Left kidney (tissue), 2 donors: ENCODE data around the gene RETN. TPM values are rescaled to one million over a fixed set of nuclear protein-coding genes. Genes with fewer than 3 reads are reported as not detected.

Source experiments
- DNase-seq: peaks from one replicate; pipeline ENCODE4 v3.0.0-alpha.2; 2013
- polyA plus RNA-seq: library from polyadenylated mRNA; unstranded; fragments of 120-200 nt; gene quantifications from one replicate; pipeline ENCODE4 v1.2.1, GENCODE V29; 2013; ENCODE audit not compliant: insufficient read length

Gene RETN
- polyA plus RNA-seq, 1 donor, result 0.40 TPM

- no peak for DNase-seq
These were observed 13.5 kb downstream of the RETN start for GRCh38 chr19:7682175-7682855.

GRCh38 chr19:7685546-7686445, 16.9 kb downstream of the RETN start:
- no peak for DNase-seq

GRCh38 chr19:7687177-7687576, 18.3 kb downstream of the RETN start:
- no peak for DNase-seq

GRCh38 chr19:7689165-7689564, 20.3 kb downstream of the RETN start:
- no peak for DNase-seq

GRCh38 chr19:7690779-7691258, 22.0 kb downstream of the RETN start:
- DNase-seq, result no peak

- DNase-seq, result no peak
These were observed 22.6 kb downstream of the RETN start for GRCh38 chr19:7691497-7691896.

- DNase-seq, result no peak
These were observed 23.7 kb downstream of the RETN start for GRCh38 chr19:7692417-7693088.

- DNase-seq, result no peak
These were observed 25.6 kb downstream of the RETN start for GRCh38 chr19:7694499-7694898.

- no peak for DNase-seq
These were observed 29.0 kb downstream of the RETN start for GRCh38 chr19:7697721-7698287.

- DNase-seq, result no peak
These were observed 29.7 kb downstream of the RETN start for GRCh38 chr19:7698583-7698982.

- no peak for DNase-seq
These were observed 30.2 kb downstream of the RETN start for GRCh38 chr19:7699003-7699402.

GRCh38 chr19:7699417-7700401, 30.9 kb downstream of the RETN start:
- DNase-seq, result no peak

- DNase-seq, result no peak
These were observed 32.3 kb downstream of the RETN start for GRCh38 chr19:7701049-7701653.

- no peak for DNase-seq
These were observed 33.0 kb downstream of the RETN start, which contains the start of gene FCER2 for GRCh38 chr19:7701654-7702457. Gene FCER2, minus strand, starts transcription at chr19:7702131. Its CDS starts 2,371 bp downstream, at chr19:7699760.

- DNase-seq, result no peak
These were observed 34.5 kb downstream of the RETN start for GRCh38 chr19:7703332-7703731.

GRCh38 chr19:7704280-7705060, 35.6 kb downstream of the RETN start:
- DNase-seq, result no peak

GRCh38 chr19:7705387-7706187, 36.7 kb downstream of the RETN start:
- no peak for DNase-seq
